NCI-H2196 treated with DMSO at 0.1 percent for 48 hours (cell line): ENCODE measurements around the gene CDKN2AIPNL.
A peak's percentile ranks its signal among the peaks of the same experiment; 100 is the strongest.
"Not testable (repeated sequence)": the region's sequence is repeated elsewhere in the genome, so short reads cannot be mapped to it uniquely, and the experiment has no call there.

ENCODE experiments used
- DNase-seq: peaks from one replicate; lab custom pipeline; 2025; ENCODE audit not compliant: unreplicated experiment; lab: John Stamatoyannopoulos, UW

Gene CDKN2AIPNL

GRCh38 chr5:134403951-134404350, 7.7 kb downstream of the CDKN2AIPNL start:
- DNase-seq = no peak

- no peak for DNase-seq
Observed at GRCh38 chr5:134398609-134399155, 13.0 kb downstream of the CDKN2AIPNL start.

GRCh38 chr5:134397196-134397595, 14.5 kb downstream of the CDKN2AIPNL start:
- DNase-seq = peak; percentile 11

GRCh38 chr5:134396274-134396673, 15.4 kb downstream of the CDKN2AIPNL start:
- DNase-seq = no peak

- DNase-seq = no peak
Observed at GRCh38 chr5:134394932-134395331, 16.7 kb downstream of the CDKN2AIPNL start.

- no peak for DNase-seq
Observed at GRCh38 chr5:134392301-134392700, 19.4 kb downstream of the CDKN2AIPNL start.

- no peak for DNase-seq
Observed at GRCh38 chr5:134387443-134387842, 24.2 kb downstream of the CDKN2AIPNL start.

- DNase-seq = no peak
Observed at GRCh38 chr5:134383980-134384697, 27.5 kb downstream of the CDKN2AIPNL start.

- not testable (repeated sequence) for DNase-seq
Observed at GRCh38 chr5:134382204-134382603, 29.5 kb downstream of the CDKN2AIPNL start.

GRCh38 chr5:134380346-134380745, 31.3 kb downstream of the CDKN2AIPNL start:
- no peak for DNase-seq

- no peak for DNase-seq
Observed at GRCh38 chr5:134374232-134374631, 37.4 kb downstream of the CDKN2AIPNL start.

GRCh38 chr5:134373633-134374032, 38.0 kb downstream of the CDKN2AIPNL start:
- not testable (repeated sequence) for DNase-seq

GRCh38 chr5:134371834-134372340, 39.8 kb downstream of the CDKN2AIPNL start:
- no peak for DNase-seq

GRCh38 chr5:134370871-134371833, 40.5 kb downstream of the CDKN2AIPNL start, which contains the start of gene UBE2B:
UBE2B (plus strand) TSS chr5:134371569; CDS start chr5:134371596, 27 bp downstream.
- peak; percentile 99 for DNase-seq

- no peak for DNase-seq
Observed at GRCh38 chr5:134370311-134370870, 41.3 kb downstream of the CDKN2AIPNL start.

GRCh38 chr5:134365604-134366003, 46.1 kb downstream of the CDKN2AIPNL start:
- DNase-seq = no peak

- no peak for DNase-seq
Observed at GRCh38 chr5:134355681-134356080, 56.0 kb downstream of the CDKN2AIPNL start.
